IPS-18a (cell line): ENCODE results near the gene CPN2.

Experiments used
- H3K27ac ChIP-seq: one replicate; pipeline ENCODE4 v1.5.1; 2013; ENCODE audit warnings: low read length
- H3K27me3 ChIP-seq: one replicate; pipeline ENCODE4 v1.6.1; 2013; ENCODE audit warnings: mild to moderate bottlenecking, low read length; ENCODE audit not compliant: control insufficient read depth, insufficient read depth
- H3K36me3 ChIP-seq: one replicate; pipeline ENCODE4 v1.6.1; 2013; ENCODE audit warnings: low read depth, low read length; ENCODE audit not compliant: control insufficient read depth
- H3K4me1 ChIP-seq: one replicate; pipeline ENCODE4 v1.6.1; 2013; ENCODE audit warnings: low read depth, low read length; ENCODE audit not compliant: control insufficient read depth
- H3K4me3 ChIP-seq: one replicate; pipeline ENCODE4 v1.5.1; 2013; ENCODE audit warnings: low read length
- H3K9ac ChIP-seq: one replicate; pipeline ENCODE4 v1.6.1; 2013; ENCODE audit warnings: mild to moderate bottlenecking, low read length, moderate library complexity
- H3K9me3 ChIP-seq: one replicate; pipeline ENCODE4 v1.6.1; 2013; ENCODE audit warnings: low read depth, low read length; ENCODE audit not compliant: control insufficient read depth

Gene CPN2

DNA sequence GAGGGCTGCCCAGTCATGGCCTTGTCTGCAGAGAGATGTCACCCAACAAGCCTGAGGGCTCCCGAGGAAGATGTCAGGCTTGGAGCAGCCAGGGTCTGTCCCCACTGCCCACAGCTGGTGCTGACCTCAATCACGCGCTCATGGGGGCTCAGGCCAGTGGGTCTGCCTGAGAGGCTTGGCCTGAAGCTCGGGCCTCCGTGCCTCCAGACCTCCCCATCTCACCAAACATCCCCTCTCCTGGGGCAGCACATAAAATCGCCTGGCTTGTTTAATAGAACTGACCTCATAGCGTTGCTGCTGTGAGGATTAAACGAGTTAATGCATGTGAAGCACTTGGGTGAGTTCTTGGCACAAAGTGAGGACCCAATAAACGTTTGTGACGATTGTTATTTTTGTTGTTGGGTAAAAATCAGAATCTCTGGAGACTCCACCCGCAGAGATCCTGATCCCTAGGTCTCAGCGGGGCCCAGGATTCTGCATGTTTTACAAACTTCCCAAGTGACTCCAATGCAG is 14.9 kb upstream of the CPN2 start:
- Histone ChIP-seq H3K36me3 (no peaks in the 10 kb centered on the region), H3K9ac (no peak overlapping the region), H3K4me3 (no peak overlapping the region), H3K27me3 (peaks cover 14% of the 10 kb centered on the region), H3K4me1 (peaks cover 11% of the 10 kb centered on the region), H3K9me3 (no peaks in the 10 kb centered on the region), H3K27ac (no peak overlapping the region)

DNA sequence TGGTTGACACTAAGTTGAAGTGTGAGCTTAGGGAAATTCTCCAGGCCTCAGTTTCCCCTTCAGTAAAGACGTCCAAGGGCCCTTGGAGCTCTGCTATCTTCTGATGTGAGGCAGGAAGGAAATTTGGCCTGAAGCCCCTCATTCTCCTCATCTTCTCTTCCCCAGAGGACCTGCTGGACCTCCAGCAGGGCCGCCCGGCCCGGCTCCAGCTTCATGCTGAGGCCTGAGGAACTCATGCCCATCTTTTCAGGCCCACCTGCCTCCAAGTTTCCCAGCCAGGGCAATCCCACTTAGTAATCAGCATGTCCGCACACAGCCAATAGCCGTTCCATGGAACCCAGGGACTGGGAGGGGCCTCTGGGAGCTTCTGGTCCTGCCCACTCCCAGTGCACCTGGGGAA is 14.4 kb upstream of the CPN2 start:
- Histone ChIP-seq H3K27me3 (peaks cover 14% of the 10 kb centered on the region), H3K9me3 (no peaks in the 10 kb centered on the region)

DNA sequence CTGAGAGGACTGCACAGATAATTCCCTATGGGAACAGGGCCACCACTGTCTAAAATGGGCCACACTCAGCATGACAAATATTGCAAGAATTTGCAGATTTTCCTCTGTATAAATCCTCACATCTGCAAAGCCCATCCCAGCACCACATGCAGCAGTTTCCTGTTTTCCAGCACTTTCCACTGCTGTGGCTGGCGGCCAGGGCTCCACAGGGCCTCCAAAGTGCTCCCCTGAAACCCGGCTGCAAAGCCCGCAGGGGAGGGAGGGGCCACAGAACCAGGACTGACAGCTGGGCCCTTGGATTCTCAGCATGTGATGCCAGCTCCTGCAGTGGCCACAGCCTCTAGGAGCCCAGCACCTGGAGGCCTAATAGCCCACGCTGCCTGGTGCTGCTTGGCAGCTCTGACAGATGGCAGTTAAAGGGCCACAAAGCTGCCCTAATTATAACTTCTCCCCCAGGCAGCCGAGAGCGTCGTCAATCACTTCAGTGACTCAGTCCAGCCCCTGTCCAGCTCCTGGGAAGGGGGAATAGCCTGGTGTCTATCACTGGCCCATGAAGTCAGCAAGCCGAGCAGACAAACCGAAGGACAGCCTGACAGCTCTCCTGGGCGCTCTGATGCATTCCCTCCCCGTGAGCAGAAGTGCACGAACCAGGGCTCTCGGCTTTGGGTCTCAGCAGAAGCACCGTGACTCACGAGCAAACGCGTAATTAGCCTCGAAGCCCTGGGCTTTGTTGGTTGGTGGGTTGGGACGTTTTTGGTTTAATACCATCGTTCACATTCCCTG is 13.7 kb upstream of the CPN2 start:
- Histone ChIP-seq H3K27me3 (peaks cover 14% of the 10 kb centered on the region), H3K9me3 (no peaks in the 10 kb centered on the region), H3K9ac (no peak overlapping the region), H3K27ac (no peak overlapping the region), H3K4me3 (no peak overlapping the region), H3K4me1 (peaks cover 4% of the 10 kb centered on the region), H3K36me3 (no peaks in the 10 kb centered on the region)

More for the DNA sequence above, 14.4 kb upstream of the CPN2 start:
- Histone ChIP-seq H3K4me3 (no peak overlapping the region), H3K27ac (no peak overlapping the region), H3K36me3 (no peaks in the 10 kb centered on the region), H3K4me1 (peaks cover 9% of the 10 kb centered on the region), H3K9ac (no peak overlapping the region)

DNA sequence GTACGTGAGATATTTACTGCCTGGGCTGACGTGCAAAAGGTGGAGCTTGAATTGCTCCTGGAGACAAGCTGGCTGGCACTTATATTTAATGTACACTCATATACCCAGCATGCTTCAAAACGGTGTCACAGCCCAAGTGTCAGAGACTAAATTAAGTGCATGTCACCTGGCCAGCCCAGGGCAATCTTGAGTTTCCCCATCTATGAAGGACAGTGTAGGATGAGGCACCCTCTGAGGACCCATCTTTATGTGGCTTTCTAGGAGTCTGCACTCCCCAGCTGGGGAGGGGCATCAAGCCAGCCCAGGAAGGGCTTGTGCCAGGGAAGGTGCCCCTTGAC is 13.2 kb upstream of the CPN2 start:
- Histone ChIP-seq H3K9me3 (no peaks in the 10 kb centered on the region), H3K27me3 (peaks cover 13% of the 10 kb centered on the region), H3K27ac (no peak overlapping the region), H3K4me3 (no peak overlapping the region), H3K4me1 (peaks cover 4% of the 10 kb centered on the region), H3K9ac (no peak overlapping the region), H3K36me3 (no peaks in the 10 kb centered on the region)

DNA sequence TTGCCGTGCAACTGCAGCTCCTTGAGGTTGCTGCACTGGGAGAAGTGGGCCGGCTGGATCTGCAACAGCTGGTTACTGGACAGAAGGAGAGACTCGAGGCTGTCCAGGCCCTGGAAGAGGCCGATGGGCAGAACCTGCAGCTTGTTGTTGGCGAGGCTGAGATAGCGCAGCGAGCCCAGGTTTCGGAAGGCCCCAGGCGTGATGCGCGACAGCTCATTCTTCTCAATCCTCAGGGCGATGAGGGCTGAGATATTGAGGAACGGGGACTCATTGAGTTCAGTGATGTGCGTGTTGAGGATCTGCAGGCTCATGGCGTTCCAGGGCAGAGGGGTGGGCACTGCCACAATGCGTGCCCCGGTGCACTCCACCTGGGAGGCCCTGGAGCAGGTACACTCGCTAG is 9.4 kb upstream of the CPN2 start:
- no peaks in the 10 kb centered on the region for H3K27me3 ChIP-seq
- no peak overlapping the region for H3K4me3 ChIP-seq
- H3K9me3 ChIP-seq = no peaks in the 10 kb centered on the region
- H3K9ac ChIP-seq = no peak overlapping the region
- no peak overlapping the region for H3K27ac ChIP-seq
- H3K4me1 ChIP-seq = no peaks in the 10 kb centered on the region
- no peaks in the 10 kb centered on the region for H3K36me3 ChIP-seq

DNA sequence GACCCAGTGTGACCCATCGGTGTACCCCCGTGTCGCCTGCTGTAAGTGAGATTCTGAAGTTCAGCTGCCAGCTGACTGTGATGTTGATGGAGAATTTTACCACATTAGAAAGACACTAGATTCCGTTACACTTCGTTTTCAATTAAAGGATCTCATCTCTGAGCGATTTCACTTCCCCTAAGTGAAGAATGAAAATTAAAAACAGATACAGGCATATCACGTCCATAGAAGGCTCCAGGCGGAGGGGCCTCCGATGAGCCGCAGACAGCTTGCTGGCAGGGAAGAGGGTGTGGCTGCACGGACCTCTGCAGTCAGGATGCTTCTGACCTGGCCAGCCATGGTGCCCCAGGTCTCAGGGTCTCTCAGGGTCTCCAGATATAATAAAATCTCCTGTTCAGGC is 6.6 kb upstream of the CPN2 start:
- Histone ChIP-seq H3K27me3 (no peaks in the 10 kb centered on the region), H3K4me3 (no peak overlapping the region), H3K36me3 (no peaks in the 10 kb centered on the region), H3K4me1 (no peaks in the 10 kb centered on the region), H3K9ac (no peak overlapping the region), H3K27ac (no peak overlapping the region), H3K9me3 (no peaks in the 10 kb centered on the region)

DNA sequence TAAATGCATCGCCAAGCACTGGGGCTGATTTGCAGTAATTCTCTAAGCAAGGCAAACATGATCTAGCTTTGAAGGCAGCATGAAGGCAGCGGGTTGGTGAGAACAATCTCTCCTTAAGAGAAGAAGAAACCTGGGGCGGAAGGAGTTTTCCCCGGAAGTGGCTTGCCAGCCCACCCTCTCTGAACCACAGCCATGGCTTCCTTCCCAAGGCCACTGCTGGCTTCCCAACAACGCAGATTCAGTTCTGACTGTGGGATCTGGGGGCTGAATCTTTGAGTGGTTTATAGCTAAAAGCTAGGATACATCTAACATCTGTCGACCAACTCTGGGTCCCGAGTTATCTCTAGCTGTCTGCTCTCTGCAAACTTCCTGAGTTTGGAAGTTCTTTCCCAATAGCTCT is 4.3 kb upstream of the CPN2 start:
- Histone ChIP-seq H3K9me3 (no peaks in the 10 kb centered on the region), H3K9ac (no peak overlapping the region), H3K27me3 (no peaks in the 10 kb centered on the region), H3K4me1 (no peaks in the 10 kb centered on the region), H3K4me3 (no peak overlapping the region), H3K27ac (no peak overlapping the region), H3K36me3 (no peaks in the 10 kb centered on the region)

DNA sequence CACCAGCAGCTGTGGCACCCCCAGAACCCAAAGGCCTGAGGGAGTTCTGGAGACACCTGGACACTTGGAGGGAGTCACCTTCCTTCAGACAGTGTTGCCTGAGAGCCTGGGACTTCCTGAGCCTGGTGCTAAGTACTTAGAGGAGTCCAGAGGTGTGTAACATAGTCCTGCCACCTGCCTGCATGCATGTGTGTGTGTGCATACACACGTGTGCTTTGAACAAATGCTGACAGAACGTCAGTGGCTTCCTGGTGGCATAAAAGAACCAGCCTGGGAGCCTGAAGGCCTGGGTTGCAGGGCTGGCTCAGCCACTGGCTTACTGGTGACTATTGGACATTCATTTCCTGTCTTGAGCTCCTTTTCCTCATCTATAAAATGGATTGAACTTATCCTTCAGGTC is 3.2 kb upstream of the CPN2 start:
- no peak overlapping the region for H3K27ac ChIP-seq

DNA sequence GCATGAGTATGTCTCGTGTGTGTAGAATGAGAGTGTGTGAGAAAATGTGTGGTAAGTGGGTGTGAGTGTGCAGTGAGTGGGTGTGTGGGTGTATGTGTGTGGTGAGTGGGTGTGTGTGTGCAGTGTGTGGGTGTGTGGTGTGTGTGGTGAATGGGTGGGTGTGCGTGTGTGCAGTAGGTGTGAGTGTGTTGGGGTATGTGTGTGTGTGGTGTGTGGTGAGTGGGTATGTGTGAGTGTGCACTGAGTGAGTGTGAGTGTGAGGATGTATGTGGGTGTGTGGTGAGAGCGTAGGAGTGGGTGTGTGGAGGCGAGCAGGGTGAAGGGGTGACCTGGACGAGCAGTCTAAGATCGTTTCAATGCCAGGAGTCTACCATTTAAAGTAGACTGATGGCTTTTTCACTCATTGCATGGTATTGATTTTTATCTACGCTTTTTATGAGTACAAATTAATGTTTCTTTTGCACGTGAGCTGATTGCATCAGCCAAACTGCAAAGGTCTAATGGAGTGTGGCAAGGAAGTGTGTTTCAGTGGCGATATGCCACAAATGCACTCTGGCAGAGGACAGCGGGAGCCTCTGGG is 1.6 kb upstream of the CPN2 start:
- H3K9ac ChIP-seq = no peak overlapping the region
- no peaks in the 10 kb centered on the region for H3K4me1 ChIP-seq
- no peak overlapping the region for H3K27ac ChIP-seq
- H3K27me3 ChIP-seq = no peaks in the 10 kb centered on the region
- H3K4me3 ChIP-seq = no peak overlapping the region
- H3K9me3 ChIP-seq = no peaks in the 10 kb centered on the region
- no peaks in the 10 kb centered on the region for H3K36me3 ChIP-seq

More for the DNA sequence above, 3.2 kb upstream of the CPN2 start:
- Histone ChIP-seq H3K27me3 (no peaks in the 10 kb centered on the region), H3K36me3 (no peaks in the 10 kb centered on the region), H3K9me3 (no peaks in the 10 kb centered on the region), H3K9ac (no peak overlapping the region), H3K4me1 (no peaks in the 10 kb centered on the region), H3K4me3 (no peak overlapping the region)

DNA sequence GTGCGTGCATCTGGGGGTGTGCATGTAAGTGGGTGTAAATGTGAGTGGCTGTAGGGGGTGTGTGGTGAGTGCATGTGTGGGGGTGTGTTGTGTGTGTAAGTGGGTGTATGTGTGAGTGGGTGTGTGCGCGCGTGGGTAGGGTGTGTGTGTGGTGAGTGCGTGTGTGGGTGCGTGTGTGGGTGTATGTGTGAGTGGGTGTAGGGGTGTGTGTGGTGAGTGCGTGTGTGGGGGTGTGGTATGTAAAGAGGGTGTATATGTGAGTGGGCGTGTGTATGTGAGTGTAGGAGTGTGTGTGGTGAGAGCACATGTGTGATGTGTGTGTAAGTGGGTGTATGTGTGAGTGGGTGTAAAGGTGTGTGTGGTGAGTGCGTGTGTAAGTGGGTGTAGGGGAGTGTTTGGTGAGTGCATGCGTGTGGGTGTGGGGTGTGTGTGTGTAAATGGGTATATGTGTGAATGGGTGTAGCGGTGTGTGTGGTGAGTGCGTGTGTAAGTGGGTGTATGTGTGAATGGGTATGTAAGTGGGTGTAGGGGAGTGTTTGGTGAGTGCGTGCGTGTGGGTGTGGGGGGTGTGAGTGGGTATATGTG is 916 bp upstream of the CPN2 start:
- H3K4me3 ChIP-seq = no peak overlapping the region
- H3K27me3 ChIP-seq = no peaks in the 10 kb centered on the region
- no peaks in the 10 kb centered on the region for H3K36me3 ChIP-seq
- H3K4me1 ChIP-seq = no peaks in the 10 kb centered on the region
- H3K27ac ChIP-seq = no peak overlapping the region
- no peaks in the 10 kb centered on the region for H3K9me3 ChIP-seq
- no peak overlapping the region for H3K9ac ChIP-seq

DNA sequence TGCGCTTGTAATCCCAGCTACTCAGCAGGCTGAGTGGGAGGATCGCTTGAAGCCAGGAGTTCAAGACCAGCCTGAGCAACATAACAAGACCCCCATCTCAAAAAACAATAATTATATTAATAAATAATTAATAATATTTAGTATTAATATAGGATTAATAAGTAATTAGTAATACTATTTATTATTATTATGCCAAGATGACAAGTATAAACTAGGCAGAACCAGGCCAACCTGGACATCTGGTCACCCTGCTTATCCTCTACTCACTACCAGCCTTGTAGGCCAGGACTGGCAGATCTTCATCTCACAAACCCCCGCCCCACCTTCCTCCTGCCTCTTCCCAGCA is 429 bp downstream of the CPN2 start:
- H3K27ac ChIP-seq = no peak overlapping the region
- no peaks in the 10 kb centered on the region for H3K27me3 ChIP-seq

DNA sequence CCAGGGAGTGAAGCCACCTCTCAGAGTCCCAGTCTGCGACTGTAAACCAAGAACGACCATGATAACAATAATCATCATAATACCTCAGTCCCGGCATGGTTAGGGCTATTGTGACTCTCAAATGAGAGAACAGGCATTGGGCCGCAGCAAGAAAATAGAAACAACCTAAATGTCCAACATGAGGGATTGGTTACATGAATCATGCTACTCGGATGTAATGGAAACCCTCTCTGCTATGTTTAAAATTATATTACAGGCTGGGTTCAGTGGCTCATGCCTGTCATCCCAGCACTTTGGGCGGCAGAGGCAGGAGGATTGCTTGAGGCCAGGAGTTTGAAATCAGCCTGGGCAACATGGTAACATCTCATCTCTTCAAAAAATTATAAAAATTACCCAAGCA is 2.8 kb downstream of the CPN2 start:
- no peak overlapping the region for H3K4me3 ChIP-seq
- no peaks in the 10 kb centered on the region for H3K36me3 ChIP-seq
- H3K9ac ChIP-seq = no peak overlapping the region
- no peak overlapping the region for H3K27ac ChIP-seq
- H3K4me1 ChIP-seq = no peaks in the 10 kb centered on the region
- peaks cover 5% of the 10 kb centered on the region for H3K27me3 ChIP-seq
- no peaks in the 10 kb centered on the region for H3K9me3 ChIP-seq

More for the DNA sequence above, 429 bp downstream of the CPN2 start:
- no peak overlapping the region for H3K4me3 ChIP-seq
- no peak overlapping the region for H3K9ac ChIP-seq
- H3K9me3 ChIP-seq = no peaks in the 10 kb centered on the region
- H3K36me3 ChIP-seq = no peaks in the 10 kb centered on the region
- no peaks in the 10 kb centered on the region for H3K4me1 ChIP-seq
